HEK293T (cell line): ENCODE measurements around the gene SLC6A12.

Experiments used
- CTCF ChIA-PET: fragments of 350-600 bp; formaldehyde crosslinking; extraction: SDS; loops from one replicate; lab custom pipeline; 2021; ENCODE audit warnings: antibody characterized with exemption, inconsistent platforms; lab: Yijun Ruan, JAX
- POLR2A ChIA-PET: fragments of 350-600 bp; formaldehyde crosslinking; extraction: SDS; loops from one replicate; lab custom pipeline; 2020; ENCODE audit warnings: antibody characterized with exemption, inconsistent platforms; lab: Yijun Ruan, JAX
- DNase-seq: peaks from one replicate; pipeline ENCODE4 v3.0.0; 2012; ENCODE audit warnings: mixed read lengths; ENCODE audit errors: extremely low spot score
- ARNT ChIP-seq: fragments of 450-650 bp; IDR thresholded peaks from 2 replicates; pipeline ENCODE4 v1.6.1; 2017; ENCODE audit warnings: mild to moderate bottlenecking
- BHLHE40 ChIP-seq: fragments of 450-650 bp; IDR thresholded peaks from 2 replicates; pipeline ENCODE4 v1.6.1; 2016; ENCODE audit warnings: mild to moderate bottlenecking, moderate library complexity, borderline replicate concordance
- CTBP1 ChIP-seq: fragments of 450-650 bp; IDR thresholded peaks from 2 replicates; pipeline ENCODE4 v1.6.1; 2016; ENCODE audit warnings: borderline replicate concordance
- ELF4 ChIP-seq: fragments of 450-650 bp; IDR thresholded peaks from 2 replicates; pipeline ENCODE4 v1.6.1; 2017; ENCODE audit warnings: antibody characterized with exemption
- FOXA1 ChIP-seq: fragments of 450-650 bp; IDR thresholded peaks from 2 replicates; pipeline ENCODE4 v1.6.1; 2016; ENCODE audit warnings: mild to moderate bottlenecking
- FOXK2 ChIP-seq: fragments of 450-650 bp; IDR thresholded peaks from 2 replicates; pipeline ENCODE4 v1.6.1; 2016; ENCODE audit warnings: mild to moderate bottlenecking
- FOXM1 ChIP-seq: fragments of 450-650 bp; IDR thresholded peaks from 2 replicates; pipeline ENCODE4 v1.6.1; 2017; ENCODE audit warnings: mild to moderate bottlenecking, borderline replicate concordance
- HDGF ChIP-seq: fragments of 450-650 bp; IDR thresholded peaks from 2 replicates; pipeline ENCODE4 v1.6.1; 2017; ENCODE audit warnings: antibody characterized with exemption, borderline replicate concordance
- L3MBTL2 ChIP-seq: fragments of 450-650 bp; conservative IDR thresholded peaks from 2 replicates; pipeline ENCODE4 v1.6.1; 2016; ENCODE audit warnings: mild to moderate bottlenecking
- LEF1 ChIP-seq: fragments of 450-650 bp; IDR thresholded peaks from 2 replicates; pipeline ENCODE4 v1.6.1; 2017; ENCODE audit warnings: mild to moderate bottlenecking, borderline replicate concordance
- NFRKB ChIP-seq: fragments of 450-650 bp; IDR thresholded peaks from 2 replicates; pipeline ENCODE4 v1.6.1; 2016; ENCODE audit warnings: mild to moderate bottlenecking, moderate library complexity
- SP1 ChIP-seq: fragments of 450-650 bp; IDR thresholded peaks from 2 replicates; pipeline ENCODE4 v1.6.1; 2017
- SUZ12 ChIP-seq: fragments of 450-650 bp; IDR thresholded peaks from 2 replicates; pipeline ENCODE4 v1.6.1; 2016; ENCODE audit warnings: mild to moderate bottlenecking
- TARDBP ChIP-seq: fragments of 450-650 bp; IDR thresholded peaks from 2 replicates; pipeline ENCODE4 v1.6.1; 2016
- ZNF384 ChIP-seq: fragments of 450-650 bp; IDR thresholded peaks from 2 replicates; pipeline ENCODE4 v1.6.1; 2016
- TF ChIP-seq, protein P1 (sequence below): fragments of 450-650 bp; IDR thresholded peaks from 2 replicates; pipeline ENCODE4 v1.6.1; 2016

The SLC6A12 gene

GRCh38 chr12:214003-214741 lies at the start of gene SLC6A12:
TSS of gene SLC6A12 (minus strand) at chr12:214157. CDS start at chr12:209986, 4,171 bp downstream.
- DNase-seq: no peak
- TF ChIP-seq, protein P1, sequence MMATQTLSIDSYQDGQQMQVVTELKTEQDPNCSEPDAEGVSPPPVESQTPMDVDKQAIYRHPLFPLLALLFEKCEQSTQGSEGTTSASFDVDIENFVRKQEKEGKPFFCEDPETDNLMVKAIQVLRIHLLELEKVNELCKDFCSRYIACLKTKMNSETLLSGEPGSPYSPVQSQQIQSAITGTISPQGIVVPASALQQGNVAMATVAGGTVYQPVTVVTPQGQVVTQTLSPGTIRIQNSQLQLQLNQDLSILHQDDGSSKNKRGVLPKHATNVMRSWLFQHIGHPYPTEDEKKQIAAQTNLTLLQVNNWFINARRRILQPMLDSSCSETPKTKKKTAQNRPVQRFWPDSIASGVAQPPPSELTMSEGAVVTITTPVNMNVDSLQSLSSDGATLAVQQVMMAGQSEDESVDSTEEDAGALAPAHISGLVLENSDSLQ: no peak
- TF ChIP-seq CTBP1: no peak
- no peak for TF ChIP-seq FOXA1
- TF ChIP-seq BHLHE40: no peak
- TF ChIP-seq L3MBTL2: no peak
- no peak for TF ChIP-seq FOXK2
- no peak for TF ChIP-seq HDGF
- no peak for TF ChIP-seq ELF4
- no peak for TF ChIP-seq TARDBP
- TF ChIP-seq LEF1: no peak
- no peak for TF ChIP-seq NFRKB
- TF ChIP-seq ARNT: no peak
- TF ChIP-seq ZNF384: no peak
- no peak for TF ChIP-seq SUZ12
- CTCF ChIA-PET: no interaction called here
- POLR2A ChIA-PET: no interaction called here

DNA sequence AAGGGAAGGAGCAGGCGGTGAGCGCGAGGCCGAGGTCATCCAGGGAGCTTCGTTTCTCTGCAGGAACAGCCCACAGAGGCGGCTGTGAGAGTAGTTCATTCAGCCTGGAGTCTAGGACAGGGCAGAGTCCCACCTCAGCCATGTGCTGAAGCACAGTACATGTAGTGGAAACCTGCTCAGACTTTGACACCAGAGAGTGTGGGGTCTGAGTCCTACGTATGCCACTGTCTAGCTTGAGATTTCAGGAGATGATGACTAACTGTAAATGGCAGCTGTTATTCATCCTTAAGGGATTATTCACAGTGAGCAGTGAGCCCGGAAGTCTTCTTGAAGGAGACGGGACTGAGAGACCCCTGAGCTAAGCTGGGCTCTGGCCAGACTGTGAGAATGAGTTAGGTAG lies 49.6 kb upstream of the SLC6A12 start:
- CTCF ChIA-PET: interaction anchor here (0.5 kb wide), 1 partner anchor 19 kb away, joined by 3 read pairs; no protein-coding TSS in a partner anchor
- no peak for DNase-seq
- no peak for TF ChIP-seq SUZ12
- no peak for TF ChIP-seq LEF1
- no peak for TF ChIP-seq CTBP1
- no peak for TF ChIP-seq FOXA1
- no peak for TF ChIP-seq TARDBP
- TF ChIP-seq ZNF384: no peak
- TF ChIP-seq BHLHE40: no peak
- TF ChIP-seq NFRKB: no peak
- no peak for TF ChIP-seq HDGF
- no peak for TF ChIP-seq ARNT
- POLR2A ChIA-PET: no interaction called here

GRCh38 chr12:262817-263216 lies 48.9 kb upstream of the SLC6A12 start, which contains the start of gene SLC6A13:
TSS of gene SLC6A13 (minus strand) at chr12:262836. CDS start at chr12:260052, 2,784 bp downstream.
- ChIA-PET POLR2A (no interaction called here), CTCF (interaction anchor here (0.5 kb wide), 1 partner anchor 18 kb away, joined by 3 read pairs; no protein-coding TSS in a partner anchor)
- DNase-seq: no peak
- TF ChIP-seq ARNT: no peak
- TF ChIP-seq CTBP1: no peak
- no peak for TF ChIP-seq L3MBTL2
- no peak for TF ChIP-seq SUZ12
- no peak for TF ChIP-seq BHLHE40
- no peak for TF ChIP-seq FOXA1
- no peak for TF ChIP-seq LEF1
- TF ChIP-seq TARDBP: no peak
- TF ChIP-seq NFRKB: no peak
- no peak for TF ChIP-seq ELF4
- TF ChIP-seq FOXK2: no peak
- TF ChIP-seq, protein P1: no peak
- no peak for TF ChIP-seq SP1
- no peak for TF ChIP-seq HDGF

- CTCF ChIA-PET: no interaction called here
- no peak for DNase-seq
- TF ChIP-seq FOXA1 (no peak), BHLHE40 (no peak), CTBP1 (no peak), ZNF384 (no peak), NFRKB (no peak), HDGF (no peak), SUZ12 (no peak), ELF4 (no peak), FOXM1 (no peak), ARNT (no peak), L3MBTL2 (no peak), SP1 (no peak), FOXK2 (no peak)
- TF ChIP-seq, protein P1: no peak
- POLR2A ChIA-PET: no interaction called here
These were observed 48.2 kb upstream of the SLC6A12 start for GRCh38 chr12:262113-262512.

DNA sequence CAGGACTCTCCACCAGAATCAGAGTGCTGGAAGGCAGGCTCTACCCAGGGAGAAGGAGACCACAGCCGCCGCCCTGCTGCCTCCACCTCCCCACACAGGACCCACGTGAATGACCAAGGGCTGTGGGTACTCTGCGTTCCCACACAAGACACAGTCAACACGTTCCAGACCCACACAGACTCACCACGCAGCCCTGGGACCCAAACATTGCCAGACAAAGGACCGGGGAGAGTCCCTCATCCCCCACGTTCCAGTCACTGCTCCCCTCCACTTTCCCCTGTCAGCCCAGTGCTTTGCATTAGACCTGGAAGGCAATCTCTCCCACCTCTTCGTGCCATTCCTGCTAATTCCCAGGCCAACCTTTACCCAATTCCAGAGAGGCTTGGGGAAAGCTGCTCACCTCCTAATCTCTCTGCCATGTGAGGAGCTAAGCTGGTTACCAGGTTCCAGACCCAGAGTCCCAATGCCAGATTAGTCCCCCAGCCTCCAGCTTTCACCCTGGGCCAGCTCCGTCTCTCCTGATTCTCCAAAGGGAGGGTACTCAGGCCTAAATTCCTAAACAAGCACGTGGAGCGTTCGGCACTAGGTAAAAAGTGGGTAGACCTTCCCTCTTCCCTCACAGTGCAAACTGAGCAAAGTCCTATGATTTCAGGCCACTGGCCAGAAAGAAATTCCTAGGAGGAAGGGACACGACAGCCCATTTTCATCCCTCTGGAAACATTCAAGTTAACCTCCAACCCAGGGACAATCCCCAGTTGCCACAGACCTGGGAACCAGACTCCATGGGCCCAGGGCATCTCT lies 43.8 kb upstream of the SLC6A12 start:
- no peak for TF ChIP-seq ZNF384
- TF ChIP-seq FOXK2: no peak
- TF ChIP-seq L3MBTL2: no peak
- TF ChIP-seq ELF4: no peak
- no peak for TF ChIP-seq NFRKB
- no peak for TF ChIP-seq SUZ12
- no peak for TF ChIP-seq SP1
- TF ChIP-seq LEF1: no peak
- TF ChIP-seq, protein P1: no peak
- no peak for TF ChIP-seq FOXA1
- no peak for DNase-seq
- POLR2A ChIA-PET: interaction anchor here (0.6 kb wide), 1 partner anchor 10 kb away, joined by 4 read pairs; no protein-coding TSS in a partner anchor
- CTCF ChIA-PET: no interaction called here
